OCI-LY7 (cell line): ENCODE data around the gene APBB2. TPM values are rescaled to one million over a fixed set of nuclear protein-coding genes. Genes with fewer than 3 reads are reported as not detected.

ENCODE experiments used
- BruUV-seq: library from RNA; stranded (reverse); fragments of 400-500 nt; replicated peaks from 2 replicates; lab custom pipeline; 2021; lab: Mats Ljungman, UMichigan
- CTCF ChIA-PET: fragments of 300-600 bp; sonication (Branson Sonifier 250); formaldehyde crosslinking; loops from one replicate; lab custom pipeline; 2022; ENCODE audit warnings: antibody characterized with exemption; ENCODE audit not compliant: unreplicated experiment; lab: Charles Lee
- POLR2A ChIA-PET: fragments of 300-600 bp; sonication (Branson Sonifier 250); formaldehyde crosslinking; loops from one replicate; lab custom pipeline; 2022; ENCODE audit warnings: antibody characterized with exemption; lab: Charles Lee
- DNase-seq: peaks from one replicate; pipeline ENCODE4 v3.0.0-alpha.2; 2015; ENCODE audit warnings: low spot score
- H2AFZ ChIP-seq: fragments of 200-600 bp; sonication (generic), shearing (Covaris generic); 2 replicates; pipeline ENCODE4 v1.6.1; 2014; ENCODE audit warnings: mild to moderate bottlenecking, antibody characterized with exemption, low read length, moderate library complexity
- H3K27ac ChIP-seq: fragments of 200-600 bp; sonication (generic); 2 replicates; pipeline ENCODE4 v1.5.1; 2014; ENCODE audit warnings: mixed run types, low read depth, mild to moderate bottlenecking, moderate library complexity, low read length, inconsistent platforms; ENCODE audit not compliant: poor library complexity, severe bottlenecking
- H3K36me3 ChIP-seq: fragments of 200-600 bp; sonication (generic); 2 replicates; pipeline ENCODE4 v1.6.1; 2014; ENCODE audit warnings: mild to moderate bottlenecking, antibody characterized with exemption, low read length, moderate library complexity, mixed read lengths; ENCODE audit not compliant: insufficient read depth
- H3K4me1 ChIP-seq: fragments of 200-600 bp; sonication (generic); 2 replicates; pipeline ENCODE4 v1.5.1; 2014; ENCODE audit warnings: mild to moderate bottlenecking, low read length; ENCODE audit not compliant: insufficient read depth, poor library complexity, severe bottlenecking
- H3K4me2 ChIP-seq: fragments of 200-600 bp; sonication (generic); 2 replicates; pipeline ENCODE4 v1.6.1; 2014; ENCODE audit warnings: mild to moderate bottlenecking, low read length
- H3K4me3 ChIP-seq: fragments of 200-600 bp; sonication (generic); 2 replicates; pipeline ENCODE4 v1.5.1; 2014; ENCODE audit warnings: mild to moderate bottlenecking, low read depth, low read length; ENCODE audit not compliant: poor library complexity, severe bottlenecking
- H3K79me2 ChIP-seq: fragments of 200-600 bp; sonication (generic); 2 replicates; pipeline ENCODE4 v1.6.1; 2016; ENCODE audit warnings: low read depth, mild to moderate bottlenecking, low read length, moderate library complexity, mixed read lengths; ENCODE audit not compliant: insufficient read depth
- H3K9me2 ChIP-seq: fragments of 200-600 bp; sonication (generic); 2 replicates; pipeline ENCODE4 v1.6.1; 2016; ENCODE audit warnings: mild to moderate bottlenecking, low read length, mixed read lengths; ENCODE audit not compliant: insufficient read depth
- H3K9me3 ChIP-seq: fragments of 200-600 bp; sonication (generic); 2 replicates; pipeline ENCODE4 v1.6.1; 2014; ENCODE audit warnings: mild to moderate bottlenecking, mixed run types, low read length, mixed read lengths
- H4K20me1 ChIP-seq: fragments of 200-600 bp; sonication (generic); 2 replicates; pipeline ENCODE4 v1.6.1; 2014; ENCODE audit warnings: mild to moderate bottlenecking, antibody characterized with exemption, low read length, moderate library complexity, mixed read lengths; ENCODE audit not compliant: insufficient read depth
- CTCF ChIP-seq: fragments of 200-600 bp; sonication (generic); conservative IDR thresholded peaks from 2 replicates; pipeline ENCODE4 v1.5.1; 2014; ENCODE audit warnings: mild to moderate bottlenecking, antibody characterized with exemption, low read length, moderate library complexity, mixed read lengths
- EZH2phosphoT487 ChIP-seq: fragments of 200-600 bp; sonication (generic); IDR thresholded peaks from 2 replicates; pipeline ENCODE4 v1.6.1; 2018; ENCODE audit warnings: low read depth, borderline replicate concordance, mild to moderate bottlenecking, mixed run types, antibody characterized with exemption, low read length, moderate library complexity, mixed read lengths
- intact Hi-C: fragments of 100-400 bp; cut with micrococcal nuclease; formaldehyde crosslinking; loops from one replicate; pipeline ENCODE4 v1.10.0; 2022; ENCODE audit not compliant: unreplicated experiment
- total RNA-seq, 2 experiments: library from RNA; depleted of rRNA in 1 of 2; stranded (reverse); fragments of >200 nt in 1 of 2; shearing (Covaris generic) in 1 of 2; gene quantifications; 2 replicates each; pipeline ENCODE4 v1.2.3, GENCODE V29; 2014 to 2022

Gene APBB2
- total RNA-seq, 2 experiments from 2014 or later: 66.4 to 88.5 TPM

- Histone ChIP-seq H3K4me3 (no peak overlapping the region), H3K4me2 (no peak overlapping the region), H3K9me3 (no peaks in the 10 kb centered on the region), H3K79me2 (no peaks in the 10 kb centered on the region), H3K4me1 (no peaks in the 10 kb centered on the region), H3K9me2 (no peaks in the 10 kb centered on the region), H2AFZ (no peak overlapping the region), H3K36me3 (no peaks in the 10 kb centered on the region), H3K27ac (no peak overlapping the region), H4K20me1 (no peaks in the 10 kb centered on the region)
- no TSS peak for BruUV-seq
- CTCF ChIA-PET: no interaction called here
- TF ChIP-seq EZH2phosphoT487 (no peak), CTCF (no peak)
- intact Hi-C loops: no loop called here
- POLR2A ChIA-PET: interaction anchor here (0.7 to 0.9 kb wide), 3 partner anchors 10 to 341 kb away, joined by 3 to 4 read pairs (median 4); no protein-coding TSS in a partner anchor
- no peak for DNase-seq
Measured at GRCh38 chr4:40918330-40918729, 296.0 kb downstream of the APBB2 start.

- no peak for TF ChIP-seq EZH2phosphoT487
- peak; percentile 72 for TF ChIP-seq CTCF
- DNase-seq: peak; percentile 41
- POLR2A ChIA-PET: no interaction called here
- CTCF ChIA-PET: no interaction called here
- Histone ChIP-seq H3K36me3 (no peaks in the 10 kb centered on the region), H3K79me2 (no peaks in the 10 kb centered on the region), H3K9me3 (no peaks in the 10 kb centered on the region), H3K4me2 (no peak overlapping the region), H2AFZ (no peak overlapping the region), H3K4me1 (no peaks in the 10 kb centered on the region), H3K9me2 (no peaks in the 10 kb centered on the region), H3K27ac (no peak overlapping the region), H3K4me3 (no peak overlapping the region), H4K20me1 (no peaks in the 10 kb centered on the region)
- intact Hi-C loops: no loop called here
- no TSS peak for BruUV-seq
Measured at GRCh38 chr4:40916880-40917279, 297.5 kb downstream of the APBB2 start.

GRCh38 chr4:40916218-40916555 lies 298.2 kb downstream of the APBB2 start:
- no peaks in the 10 kb centered on the region for H3K79me2 ChIP-seq
- intact Hi-C loops: no loop called here
- POLR2A ChIA-PET: no interaction called here
- H3K4me1 ChIP-seq: no peaks in the 10 kb centered on the region
- H3K27ac ChIP-seq: no peak overlapping the region
- H4K20me1 ChIP-seq: no peaks in the 10 kb centered on the region
- no peaks in the 10 kb centered on the region for H3K36me3 ChIP-seq
- no peaks in the 10 kb centered on the region for H3K9me2 ChIP-seq
- CTCF ChIA-PET: no interaction called here
- BruUV-seq: no TSS peak
- no peaks in the 10 kb centered on the region for H3K9me3 ChIP-seq
- no peak overlapping the region for H3K4me3 ChIP-seq
- no peak overlapping the region for H2AFZ ChIP-seq
- no peak overlapping the region for H3K4me2 ChIP-seq
- no peak for DNase-seq
- TF ChIP-seq EZH2phosphoT487 (no peak), CTCF (no peak)
